Caco-2 (cell line): Measurements from ENCODE around the gene RBMS2. TPM values are rescaled to one million over a fixed set of nuclear protein-coding genes. Genes with fewer than 3 reads are reported as not detected.

Source experiments
- BruUV-seq: library from RNA; stranded (reverse); fragments of 400-500 nt; replicated peaks from 2 replicates; lab custom pipeline; 2021; lab: Mats Ljungman, UMichigan
- CTCF ChIA-PET: fragments of 300-600 bp; sonication (Branson Sonifier 250); formaldehyde crosslinking; loops from one replicate; lab custom pipeline; 2022; ENCODE audit warnings: antibody characterized with exemption; lab: Charles Lee
- POLR2A ChIA-PET: fragments of 300-600 bp; sonication (Branson Sonifier 250); formaldehyde crosslinking; loops from one replicate; lab custom pipeline; 2022; ENCODE audit warnings: antibody characterized with exemption; lab: Charles Lee
- DNase-seq, 2 experiments: peaks; one replicate each; pipeline versions ENCODE4 v3.0.0 to v3.0.0-alpha.2; 2020 to 2022
- H3K27me3 ChIP-seq: replicated peaks from 2 replicates; pipeline ENCODE4 v1.6.0; 2011; ENCODE audit warnings: low read length; ENCODE audit not compliant: control insufficient read depth, insufficient read depth
- H3K36me3 ChIP-seq: 2 replicates; pipeline ENCODE4 v1.5.1; 2011; ENCODE audit warnings: low read length; ENCODE audit not compliant: control insufficient read depth, insufficient read depth
- H3K4me1 ChIP-seq: fragments of 250-450 bp; sonication (Bioruptor Pico); 2 replicates; pipeline ENCODE4 v1.5.1; 2020; ENCODE audit warnings: mild to moderate bottlenecking
- H3K4me3 ChIP-seq: 2 replicates; pipeline ENCODE4 v1.5.1; 2011; ENCODE audit warnings: low read depth, mild to moderate bottlenecking, control low read depth, low read length
- H3K9me3 ChIP-seq: fragments of 250-450 bp; sonication (Bioruptor Pico); 2 replicates; pipeline ENCODE4 v1.5.1; 2020; ENCODE audit warnings: mild to moderate bottlenecking, moderate library complexity
- H3K27ac Mint-ChIP-seq: one replicate; pipeline ENCODE4 v1.8.0; 2022; ENCODE audit warnings: mixed read lengths; ENCODE audit not compliant: unreplicated experiment
- H3K27me3 Mint-ChIP-seq: one replicate; pipeline ENCODE4 v1.8.0; 2022; ENCODE audit warnings: mixed read lengths; ENCODE audit not compliant: insufficient read depth, unreplicated experiment
- H3K36me3 Mint-ChIP-seq: one replicate; pipeline ENCODE4 v1.8.0; 2022; ENCODE audit warnings: mild to moderate bottlenecking, mixed read lengths; ENCODE audit not compliant: insufficient read depth, unreplicated experiment
- H3K4me1 Mint-ChIP-seq: one replicate; pipeline ENCODE4 v1.8.0; 2022; ENCODE audit warnings: low read depth, mixed read lengths; ENCODE audit not compliant: unreplicated experiment
- H3K4me3 Mint-ChIP-seq: one replicate; pipeline ENCODE4 v1.8.0; 2022; ENCODE audit warnings: mild to moderate bottlenecking, moderate library complexity, mixed read lengths; ENCODE audit not compliant: unreplicated experiment
- H3K9me3 Mint-ChIP-seq: one replicate; pipeline ENCODE4 v1.8.0; 2022; ENCODE audit warnings: mixed read lengths; ENCODE audit not compliant: unreplicated experiment
- CTCF ChIP-seq, 2 experiments: fragments of 200-600 bp in 1 of 2; IDR thresholded peaks; 1 replicate in 1 of 2; 2 replicates in 1 of 2; pipeline versions ENCODE4 v1.5.1 to v1.8.0; 2011 to 2022; ENCODE audit warnings: antibody characterized with exemption in 1 of 2, control low read depth in 1 of 2, inconsistent platforms in 1 of 2, low read depth in 1 of 2, low read length in 1 of 2, mild to moderate bottlenecking in 1 of 2, moderate library complexity in 1 of 2; ENCODE audit not compliant: insufficient read depth in 1 of 2, severe bottlenecking in 1 of 2, unreplicated experiment in 1 of 2
- intact Hi-C: fragments of 100-400 bp; cut with micrococcal nuclease; formaldehyde crosslinking; loops from one replicate; pipeline ENCODE4 v1.10.0; 2022; ENCODE audit not compliant: unreplicated experiment
- total RNA-seq: library from RNA; stranded (reverse); gene quantifications from 2 replicates; pipeline ENCODE4 v1.2.3, GENCODE V29; 2022

Gene RBMS2
- total RNA-seq, 1 experiment from 2014 or later = 39.5 TPM

GRCh38 chr12:56545023-56545604 lies 23.5 kb downstream of the RBMS2 start:
- DNase-seq = no peak
- ChIA-PET POLR2A (no interaction called here), CTCF (no interaction called here)
- intact Hi-C loops = no loop called here
- H3K36me3 ChIP-seq = no peaks in the 10 kb centered on the region
- no peaks in the 10 kb centered on the region for H3K9me3 ChIP-seq
- Mint-ChIP-seq H3K4me3 (no peak overlapping the region), H3K36me3 (peaks cover under 1% of the 10 kb centered on the region), H3K4me1 (no peaks in the 10 kb centered on the region), H3K9me3 (no peaks in the 10 kb centered on the region), H3K27ac (no peak overlapping the region), H3K27me3 (no peaks in the 10 kb centered on the region)
- no peaks in the 10 kb centered on the region for H3K27me3 ChIP-seq
- no peak overlapping the region for H3K4me3 ChIP-seq
- no peaks in the 10 kb centered on the region for H3K4me1 ChIP-seq
- no peak for TF ChIP-seq CTCF (IDR thresholded peaks at IDR 0.05; ENCODE audit: insufficient read depth in 1 of 2, low read depth in 1 of 2, low read length in 1 of 2, severe bottlenecking in 1 of 2, unreplicated experiment in 1 of 2)
- no TSS peak for BruUV-seq

- POLR2A ChIA-PET = no interaction called here
- no peak overlapping the region for H3K4me3 ChIP-seq
- TF ChIP-seq CTCF (IDR thresholded peaks at IDR 0.05; ENCODE audit: insufficient read depth in 1 of 2, low read depth in 1 of 2, low read length in 1 of 2, severe bottlenecking in 1 of 2, unreplicated experiment in 1 of 2) = no peak
- BruUV-seq = no TSS peak
- DNase-seq = no peak
- no peaks in the 10 kb centered on the region for H3K27me3 ChIP-seq
- no peak overlapping the region for H3K27ac Mint-ChIP-seq
- H3K9me3 Mint-ChIP-seq = no peaks in the 10 kb centered on the region
- H3K4me1 ChIP-seq = no peaks in the 10 kb centered on the region
- no peak overlapping the region for H3K4me3 Mint-ChIP-seq
- H3K4me1 Mint-ChIP-seq = no peaks in the 10 kb centered on the region
- CTCF ChIA-PET = no interaction called here
- no peaks in the 10 kb centered on the region for H3K36me3 Mint-ChIP-seq
- intact Hi-C loops = no loop called here
- H3K9me3 ChIP-seq = no peaks in the 10 kb centered on the region
- no peaks in the 10 kb centered on the region for H3K27me3 Mint-ChIP-seq
- H3K36me3 ChIP-seq = no peaks in the 10 kb centered on the region
Measured at GRCh38 chr12:56546680-56547079, 25.1 kb downstream of the RBMS2 start.

- Histone ChIP-seq H3K4me1 (no peaks in the 10 kb centered on the region), H3K36me3 (no peaks in the 10 kb centered on the region), H3K27me3 (no peaks in the 10 kb centered on the region), H3K4me3 (no peak overlapping the region), H3K9me3 (no peaks in the 10 kb centered on the region)
- ChIA-PET CTCF (interaction anchor here (0.5 kb wide), 1 partner anchor 63 kb away, joined by 5 read pairs; the partner anchor contains the start of gene GLS2), POLR2A (no interaction called here)
- BruUV-seq = no TSS peak
- H3K27ac Mint-ChIP-seq = no peak overlapping the region
- peaks cover 4% of the 10 kb centered on the region for H3K36me3 Mint-ChIP-seq
- no peak for DNase-seq
- no peaks in the 10 kb centered on the region for H3K27me3 Mint-ChIP-seq
- TF ChIP-seq CTCF (IDR thresholded peaks at IDR 0.05; ENCODE audit: insufficient read depth in 1 of 2, low read depth in 1 of 2, low read length in 1 of 2, severe bottlenecking in 1 of 2, unreplicated experiment in 1 of 2) = no peak
- intact Hi-C loops = no loop called here
- H3K4me1 Mint-ChIP-seq = no peaks in the 10 kb centered on the region
- H3K9me3 Mint-ChIP-seq = no peaks in the 10 kb centered on the region
- H3K4me3 Mint-ChIP-seq = no peak overlapping the region
Measured at GRCh38 chr12:56551070-56551469, 29.4 kb downstream of the RBMS2 start.
